HG03175 (cell line): ENCODE results near the gene IL17REL.
"Not testable (repeated sequence)": the region's sequence is repeated elsewhere in the genome, so short reads cannot be mapped to it uniquely, and the experiment has no call there.

Experiments used
- ATAC-seq: cut with Tn5 transposase; IDR thresholded peaks from one replicate; pipeline ENCODE4 v1.9.1; 2021; ENCODE audit warnings: mild to moderate bottlenecking, moderate library complexity; ENCODE audit not compliant: unreplicated experiment

Gene IL17REL

DNA sequence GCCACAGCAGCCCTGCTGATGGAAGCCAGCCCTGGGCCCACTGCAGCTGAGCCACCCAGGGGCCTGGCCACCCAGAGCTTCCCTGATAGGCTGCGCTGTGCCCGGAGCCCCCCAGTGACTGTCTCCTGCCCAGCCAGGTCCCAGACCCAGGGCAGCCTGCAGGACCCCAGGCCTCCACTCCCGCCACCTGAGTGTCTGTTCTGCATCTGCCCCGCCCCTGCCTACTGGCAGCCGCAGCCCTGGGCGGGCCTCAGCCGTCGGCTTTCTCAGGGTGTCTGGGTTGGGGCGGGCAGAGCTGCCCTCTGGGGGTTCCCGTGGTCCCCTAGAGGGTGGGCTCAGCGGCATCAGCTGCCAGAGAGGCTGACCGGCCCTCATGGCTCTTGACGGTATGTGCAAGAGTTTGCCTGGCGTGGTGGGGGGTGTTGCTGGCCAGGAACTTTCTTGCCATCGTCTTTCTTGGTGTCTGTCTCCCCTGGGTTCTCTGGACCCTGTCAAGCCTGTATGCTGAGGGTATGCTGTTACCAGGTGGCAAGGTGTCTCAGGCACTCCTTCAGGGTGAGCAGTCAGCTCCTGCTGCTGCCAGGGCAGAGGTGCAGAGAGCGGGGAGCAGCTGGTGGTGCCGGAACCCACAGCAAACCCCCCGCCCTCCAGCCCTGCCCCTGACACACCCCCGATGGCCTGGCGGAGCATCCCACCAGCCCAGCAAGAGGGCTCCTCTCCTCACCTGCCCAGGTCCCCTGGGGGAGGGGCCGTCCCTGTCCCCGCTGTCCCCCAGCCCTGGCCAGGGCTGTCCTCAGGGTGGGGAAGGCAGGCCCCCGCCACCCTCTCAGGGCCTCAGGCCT lies 64.2 kb downstream of the IL17REL start:
- no peak for ATAC-seq

DNA sequence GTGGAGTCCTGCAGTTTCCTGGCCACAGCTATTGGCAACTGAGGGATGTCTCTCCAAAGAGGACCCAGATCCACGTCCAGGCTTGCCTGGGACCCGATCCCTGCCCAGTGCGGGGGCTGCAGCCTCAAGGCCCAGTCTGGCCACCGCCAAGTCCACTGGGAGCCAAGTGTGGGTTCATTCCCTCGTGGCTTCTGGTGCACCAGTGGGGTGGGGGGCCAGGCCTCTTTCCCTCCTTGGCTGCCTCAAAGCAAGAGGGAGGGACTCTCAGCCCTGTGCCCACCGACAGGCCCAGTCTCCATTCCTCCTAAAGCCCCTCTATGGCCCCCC lies 65.3 kb downstream of the IL17REL start:
- ATAC-seq, result no peak

DNA sequence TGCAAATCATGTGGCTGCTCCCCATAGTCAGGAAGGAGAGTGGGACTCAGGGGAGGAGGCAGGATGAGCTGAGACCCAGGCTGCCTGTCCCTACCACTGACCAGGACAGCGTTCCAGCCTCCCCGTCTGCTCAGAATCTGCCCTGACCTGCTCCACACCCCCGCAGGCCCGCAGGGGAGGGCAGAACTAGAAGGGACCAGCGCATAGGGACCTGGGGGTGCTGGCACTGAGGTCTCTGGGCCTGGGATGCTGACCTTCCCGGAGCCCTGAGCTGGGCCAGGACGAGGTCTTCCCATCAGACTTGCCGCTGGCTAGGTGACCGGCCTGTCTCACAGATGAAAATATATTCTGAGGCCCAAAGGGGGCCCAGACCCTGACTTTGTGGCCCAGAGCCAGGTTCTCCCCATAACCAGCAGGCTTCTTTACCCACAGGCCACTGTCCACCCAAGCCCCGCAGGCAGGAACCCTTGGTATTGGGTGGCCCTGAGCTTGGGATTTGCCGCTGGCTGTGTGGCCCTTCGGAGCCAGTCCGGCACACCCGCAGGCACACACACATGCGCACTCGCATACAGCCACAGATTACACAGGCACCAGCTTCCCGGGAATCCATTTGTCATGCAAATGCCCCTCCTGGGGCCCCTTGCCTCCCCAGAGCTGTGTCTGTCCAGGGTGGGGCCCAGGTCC lies 65.8 kb downstream of the IL17REL start:
- ATAC-seq, result no peak

DNA sequence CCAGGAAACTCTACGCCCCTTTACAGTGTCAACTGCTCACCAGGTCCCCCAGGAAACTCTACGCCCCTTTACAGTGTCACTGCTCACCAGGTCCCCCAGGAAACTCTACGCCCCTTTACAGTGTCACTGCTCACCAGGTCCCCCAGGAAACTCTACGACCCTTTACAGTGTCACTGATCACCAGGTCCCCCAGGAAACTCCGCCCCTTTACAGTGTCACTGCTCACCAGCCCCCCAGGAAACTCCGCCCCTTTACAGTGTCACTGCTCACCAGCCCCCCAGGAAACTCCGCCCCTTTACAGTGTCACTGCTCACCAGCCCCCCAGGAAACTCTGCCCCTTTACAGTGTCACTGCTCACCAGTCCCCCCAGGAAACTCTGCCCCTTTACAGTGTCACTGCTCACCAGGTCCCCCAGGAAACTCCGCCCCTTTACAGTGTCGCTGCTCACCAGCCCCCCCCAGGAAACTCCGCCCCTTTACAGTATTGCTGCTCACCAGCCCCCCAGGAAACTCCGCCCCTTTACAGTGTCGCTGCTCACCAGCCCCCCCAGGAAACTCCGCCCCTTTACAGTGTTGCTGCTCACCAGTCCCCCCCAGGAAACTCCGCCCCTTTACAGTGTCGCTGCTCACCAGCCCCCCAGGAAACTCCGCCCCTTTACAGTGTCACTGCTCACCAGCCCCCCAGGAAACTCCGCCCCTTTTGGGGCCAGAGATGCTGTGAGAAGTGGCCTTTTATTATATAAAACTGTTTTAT lies 67.3 kb downstream of the IL17REL start:
- ATAC-seq, result not testable (repeated sequence)
